Spinal cord (tissue), 10 donors: ENCODE results near the gene LMO3. TPM values are rescaled to one million over a fixed set of nuclear protein-coding genes. Genes with fewer than 3 reads are reported as not detected.
A peak's percentile ranks its signal among the peaks of the same experiment; 100 is the strongest.

ENCODE experiments used
- DNase-seq, 6 donors: peaks; one replicate each; pipeline versions ENCODE4 v3.0.0 to v3.0.0-alpha.2; 2013 to 2015; ENCODE audit warnings: low spot score in 6 of 6, low read depth in 4 of 6
- H3K27ac ChIP-seq: one replicate; pipeline ENCODE4 v1.5.1; 2013; ENCODE audit warnings: low read depth, low read length, control low read depth
- H3K27me3 ChIP-seq: one replicate; pipeline ENCODE4 v1.6.1; 2013; ENCODE audit warnings: low read length; ENCODE audit not compliant: control insufficient read depth, insufficient read depth
- H3K36me3 ChIP-seq: one replicate; pipeline ENCODE4 v1.6.1; 2013; ENCODE audit warnings: low read length; ENCODE audit not compliant: control insufficient read depth, insufficient read depth
- H3K4me1 ChIP-seq: one replicate; pipeline ENCODE4 v1.6.1; 2013; ENCODE audit warnings: low read length; ENCODE audit not compliant: control insufficient read depth, insufficient read depth
- H3K4me3 ChIP-seq: one replicate; pipeline ENCODE4 v1.5.1; 2013; ENCODE audit warnings: low read depth, low read length, control low read depth
- H3K9me3 ChIP-seq: one replicate; pipeline ENCODE4 v1.6.1; 2013; ENCODE audit warnings: low read length; ENCODE audit not compliant: control insufficient read depth, insufficient read depth
- WGBS: methylation state at CpG from one replicate; pipeline ENCODE4 v1.1.5; 2013; ENCODE audit warnings: missing lambda C conversion rate; ENCODE audit not compliant: insufficient coverage; 5-methylcytosine and 5-hydroxymethylcytosine counted together
- long read RNA-seq, 4 donors: transcript quantifications; one replicate each; lab custom pipeline, GENCODE V29; 2026
- polyA plus RNA-seq, 2 donors: library from polyadenylated mRNA; unstranded; fragments of 120-200 nt; gene quantifications; one replicate each; pipeline ENCODE4 v1.2.1, GENCODE V29; 2013; ENCODE audit not compliant: insufficient read length in 2 of 2
- total RNA-seq, 2 donors: library from RNA; depleted of rRNA in 1 of 2; stranded (reverse); fragments of 120-200 nt in 1 of 2; fragments of >200 nt in 1 of 2; gene quantifications; one replicate each; pipeline versions ENCODE4 v1.2.3 to v1.2.4, GENCODE V29; 2013 to 2014
- donor health status: healthy.

The LMO3 gene
- total RNA-seq, result 100 to 1,000 TPM in 1 of 2 donors, 10 to 100 TPM in 1; 56.1 to 113 TPM
- 10 to 100 TPM; 74.3 to 96.2 TPM for polyA plus RNA-seq
- long read RNA-seq, donor 1, transcript LMO3-215 (4 exons, 1,685 nt), result major isoform, 24 of 30 reads
- long read RNA-seq, donor 1, partial matches to known transcripts, result 0 of 30 reads
- long read RNA-seq, donor 1, other reads (novel, unspliced or antisense), result 0 of 30 reads
- long read RNA-seq, donor 2, partial matches to known transcripts, result 0 of 3 reads
- long read RNA-seq, donor 2, other reads (novel, unspliced or antisense), result 0 of 3 reads
- long read RNA-seq, donor 3, transcript LMO3-215 (4 exons, 1,685 nt), result major isoform, 9 of 18 reads
- long read RNA-seq, donor 3, partial matches to known transcripts, result 0 of 18 reads
- long read RNA-seq, donor 3, other reads (novel, unspliced or antisense), result 0 of 18 reads
- long read RNA-seq, donor 4, partial matches to known transcripts, result 0 of 2 reads
- long read RNA-seq, donor 4, other reads (novel, unspliced or antisense), result 0 of 2 reads

DNA sequence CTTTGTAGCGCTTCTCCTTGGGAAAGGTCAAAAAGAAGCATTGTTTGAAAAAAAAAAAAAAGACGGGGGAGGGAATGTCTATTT lies at the start of gene LMO3:
Gene LMO3 (minus strand): TSS at position 46 of the 84 bp plus-strand sequence. CDS start 5,302 bp downstream, outside the sequence.
- Histone ChIP-seq H3K9me3 (no peaks in the 10 kb centered on the region), H3K27me3 (no peaks in the 10 kb centered on the region), H3K36me3 (no peaks in the 10 kb centered on the region), H3K4me3 (peak within 1 kb of the TSS; percentile 67), H3K27ac (peak within 1 kb of the TSS; percentile 92), H3K4me1 (peaks cover 10% of the 10 kb centered on the region)
- no peak for DNase-seq
- 0% methylated on average over 2 of the region's 2 CpGs for WGBS

DNA sequence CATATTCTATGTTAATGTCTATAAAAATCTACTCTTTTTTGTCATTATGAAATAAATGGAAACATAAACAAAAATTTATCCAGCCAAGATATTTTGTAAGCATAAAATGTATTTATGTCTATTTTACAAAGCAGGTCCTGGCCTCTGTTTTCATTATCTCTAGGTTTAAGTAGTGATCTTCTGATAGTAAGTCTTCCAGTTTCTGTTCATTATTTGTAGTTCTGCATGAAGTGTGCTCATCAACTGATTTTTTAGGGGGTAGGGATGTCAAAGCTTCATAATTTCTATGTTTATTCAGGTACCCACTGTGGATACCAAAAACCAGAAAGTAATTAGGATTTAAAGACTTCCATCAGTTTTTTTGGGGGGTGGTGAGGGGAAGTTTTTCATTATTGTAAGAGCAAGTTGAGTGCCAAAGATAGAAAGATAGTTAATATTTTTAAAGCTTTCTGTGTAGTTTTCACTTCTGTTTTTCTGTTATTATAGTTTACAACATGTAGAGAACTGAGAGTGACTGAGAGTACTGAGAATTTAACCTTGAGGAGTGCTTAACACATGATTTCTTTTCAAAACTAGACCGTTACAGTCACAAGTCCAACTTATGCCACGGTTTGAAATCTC lies 30.6 kb upstream of the LMO3 start:
- no peaks in the 10 kb centered on the region for H3K36me3 ChIP-seq
- no peaks in the 10 kb centered on the region for H3K27me3 ChIP-seq
- no peaks in the 10 kb centered on the region for H3K4me1 ChIP-seq
- no peak overlapping the region for H3K27ac ChIP-seq
- WGBS, result 100% methylated on average over 1 of the region's 2 CpGs
- H3K9me3 ChIP-seq, result no peaks in the 10 kb centered on the region
- DNase-seq, result no peak
- H3K4me3 ChIP-seq, result no peak overlapping the region

GRCh38 chr12:16634786-16635185 lies 28.8 kb upstream of the LMO3 start:
- H3K4me1 ChIP-seq, result no peaks in the 10 kb centered on the region
- H3K27me3 ChIP-seq, result no peaks in the 10 kb centered on the region
- no peak overlapping the region for H3K27ac ChIP-seq
- no peaks in the 10 kb centered on the region for H3K36me3 ChIP-seq
- H3K9me3 ChIP-seq, result no peaks in the 10 kb centered on the region
- DNase-seq, result no peak
- no peak overlapping the region for H3K4me3 ChIP-seq
- 100% methylated on average over 1 of the region's 1 CpG for WGBS

GRCh38 chr12:16626991-16627390 lies 21.0 kb upstream of the LMO3 start:
- no peaks in the 10 kb centered on the region for H3K9me3 ChIP-seq
- H3K4me3 ChIP-seq, result no peak overlapping the region
- no peaks in the 10 kb centered on the region for H3K4me1 ChIP-seq
- H3K36me3 ChIP-seq, result no peaks in the 10 kb centered on the region
- no CpG with 5 or more reads among the region's 1 CpG for WGBS
- H3K27me3 ChIP-seq, result no peaks in the 10 kb centered on the region
- no peak for DNase-seq
- H3K27ac ChIP-seq, result no peak overlapping the region

GRCh38 chr12:16622338-16622737 lies 16.4 kb upstream of the LMO3 start:
- no peaks in the 10 kb centered on the region for H3K4me1 ChIP-seq
- H3K9me3 ChIP-seq, result no peaks in the 10 kb centered on the region
- no peaks in the 10 kb centered on the region for H3K27me3 ChIP-seq
- H3K36me3 ChIP-seq, result no peaks in the 10 kb centered on the region
- no peak overlapping the region for H3K4me3 ChIP-seq
- peak in 2 of 6 donors; percentile 56 to 64 for DNase-seq
- no CpG with 5 or more reads among the region's 2 CpGs for WGBS
- no peak overlapping the region for H3K27ac ChIP-seq

DNA sequence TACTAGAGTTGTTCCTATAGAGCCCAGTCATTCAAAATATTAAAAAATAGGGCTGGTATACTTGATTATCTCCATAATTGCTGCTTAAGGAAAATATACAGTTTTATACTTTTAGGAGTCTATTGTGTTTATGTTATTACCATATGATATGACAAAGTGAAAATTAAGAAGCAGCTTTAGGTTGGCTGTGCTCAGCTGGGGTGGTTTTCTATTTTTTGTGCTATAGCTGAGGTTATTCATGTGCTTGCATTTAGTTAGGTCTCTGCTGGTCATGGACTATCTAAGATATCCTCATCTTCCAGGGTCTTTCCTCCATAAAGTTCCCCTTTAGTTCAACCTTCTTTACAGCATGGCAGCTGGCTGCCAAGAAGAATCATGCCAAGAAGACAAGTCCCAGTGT lies 13.6 kb upstream of the LMO3 start:
- H3K4me3 ChIP-seq, result no peak overlapping the region
- DNase-seq, result no peak
- H3K27me3 ChIP-seq, result no peaks in the 10 kb centered on the region
- H3K4me1 ChIP-seq, result no peaks in the 10 kb centered on the region
- H3K36me3 ChIP-seq, result no peaks in the 10 kb centered on the region
- no peak overlapping the region for H3K27ac ChIP-seq
- H3K9me3 ChIP-seq, result no peaks in the 10 kb centered on the region

- Histone ChIP-seq H3K4me3 (no peak overlapping the region), H3K27ac (no peak overlapping the region), H3K36me3 (no peaks in the 10 kb centered on the region), H3K9me3 (no peaks in the 10 kb centered on the region), H3K4me1 (no peaks in the 10 kb centered on the region), H3K27me3 (no peaks in the 10 kb centered on the region)
- no peak for DNase-seq
- WGBS, result no CpG with 5 or more reads among the region's 1 CpG
Observed at GRCh38 chr12:16618256-16618655, 12.3 kb upstream of the LMO3 start.

DNA sequence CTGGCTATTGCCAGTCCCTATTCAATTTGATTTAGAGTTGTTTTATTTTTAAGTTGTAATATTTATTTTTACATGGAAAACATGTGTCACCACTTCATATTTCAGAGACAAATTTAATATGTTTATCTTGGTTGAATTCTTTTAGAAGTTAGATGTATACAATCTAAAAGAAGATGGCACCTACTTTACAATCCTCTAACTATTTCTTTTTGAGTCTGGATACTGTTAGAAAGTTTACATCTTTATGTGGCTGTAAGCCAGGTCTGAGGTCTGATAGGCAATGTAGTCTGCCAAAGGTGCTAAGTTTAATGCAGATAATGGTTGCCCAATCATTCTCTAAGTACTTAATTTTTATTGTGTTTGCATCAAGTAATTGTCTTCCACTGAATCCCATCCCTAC lies 7.2 kb upstream of the LMO3 start:
- no peak overlapping the region for H3K27ac ChIP-seq
- no peaks in the 10 kb centered on the region for H3K9me3 ChIP-seq
- no peak for DNase-seq
- H3K4me3 ChIP-seq, result no peak overlapping the region
- H3K4me1 ChIP-seq, result no peaks in the 10 kb centered on the region
- no peaks in the 10 kb centered on the region for H3K36me3 ChIP-seq
- no peaks in the 10 kb centered on the region for H3K27me3 ChIP-seq

- no peak overlapping the region for H3K27ac ChIP-seq
- peaks cover 3% of the 10 kb centered on the region for H3K4me1 ChIP-seq
- no peaks in the 10 kb centered on the region for H3K9me3 ChIP-seq
- DNase-seq, result no peak
- no peak overlapping the region for H3K4me3 ChIP-seq
- H3K27me3 ChIP-seq, result no peaks in the 10 kb centered on the region
- no peaks in the 10 kb centered on the region for H3K36me3 ChIP-seq
Observed at GRCh38 chr12:16612647-16613046, 6.7 kb upstream of the LMO3 start.

DNA sequence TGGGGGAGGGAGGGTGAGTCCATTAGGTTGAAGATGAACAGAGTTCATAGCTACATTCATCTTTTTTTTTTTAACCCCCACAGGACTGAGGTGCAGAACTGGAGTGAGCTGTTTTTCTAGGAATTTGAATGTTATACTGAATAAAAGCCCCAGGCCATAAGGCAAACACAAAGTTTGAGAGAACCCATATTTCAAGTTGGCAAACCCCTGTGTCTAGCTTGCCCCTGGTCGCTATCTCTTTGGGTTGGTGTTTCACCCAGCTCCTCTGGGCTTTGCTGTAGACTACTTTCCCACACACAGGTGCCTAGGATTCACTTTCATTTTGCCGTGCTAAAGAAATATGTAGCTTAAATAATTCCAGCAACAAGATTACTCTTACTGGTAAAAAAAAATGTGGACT lies 5.2 kb upstream of the LMO3 start:
- Histone ChIP-seq H3K27me3 (no peaks in the 10 kb centered on the region), H3K4me1 (peaks cover 3% of the 10 kb centered on the region), H3K36me3 (no peaks in the 10 kb centered on the region), H3K9me3 (no peaks in the 10 kb centered on the region), H3K4me3 (no peak overlapping the region), H3K27ac (no peak overlapping the region)
- WGBS, result 58% methylated on average over 1 of the region's 2 CpGs
- no peak for DNase-seq
